NCI-H2107 (cell line): ENCODE results near the gene ZSCAN10.
"Not testable (repeated sequence)": the region's sequence is repeated elsewhere in the genome, so short reads cannot be mapped to it uniquely, and the experiment has no call there.

Experiments used
- DNase-seq: peaks from one replicate; lab custom pipeline; 2025; lab: John Stamatoyannopoulos, UW

The ZSCAN10 gene

DNA sequence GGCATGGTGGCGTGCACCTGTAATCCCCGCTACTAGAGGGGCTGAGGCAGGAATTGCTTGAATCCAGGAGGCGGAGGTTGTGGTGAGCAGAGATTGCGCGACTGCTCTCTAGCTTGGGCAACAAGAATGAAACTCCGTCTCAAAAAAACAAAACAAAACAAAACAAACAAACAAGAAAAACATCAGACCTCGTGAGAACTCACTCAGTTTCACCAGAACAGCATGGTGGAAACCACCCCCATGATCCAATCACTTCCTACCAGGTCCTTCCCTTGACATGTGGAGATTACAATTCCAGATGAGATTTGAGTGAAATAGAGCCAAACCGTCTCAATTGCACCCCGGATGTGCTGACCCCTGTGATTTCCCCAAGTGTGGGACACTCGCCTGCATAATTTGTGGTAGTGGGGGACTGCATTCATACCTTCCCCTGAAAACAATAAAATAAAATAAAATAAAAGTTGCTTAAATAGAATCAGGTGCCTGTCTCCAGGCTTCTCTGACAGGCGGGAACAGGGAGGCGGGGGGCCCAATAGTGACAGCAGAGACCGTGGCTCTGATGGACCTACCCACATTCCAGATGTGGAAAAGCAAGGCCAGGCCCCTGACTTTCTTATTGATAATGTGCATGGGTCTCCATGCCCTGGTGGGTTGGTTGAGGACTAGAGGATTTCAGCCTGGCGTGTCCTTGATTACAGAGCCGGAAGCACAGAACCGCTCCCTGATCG, 13.1 kb downstream of the ZSCAN10 start:
- no peak for DNase-seq

GRCh38 chr16:3084969-3085670, 14.0 kb downstream of the ZSCAN10 start:
- no peak for DNase-seq

GRCh38 chr16:3084491-3084890, 14.6 kb downstream of the ZSCAN10 start:
- no peak for DNase-seq

DNA sequence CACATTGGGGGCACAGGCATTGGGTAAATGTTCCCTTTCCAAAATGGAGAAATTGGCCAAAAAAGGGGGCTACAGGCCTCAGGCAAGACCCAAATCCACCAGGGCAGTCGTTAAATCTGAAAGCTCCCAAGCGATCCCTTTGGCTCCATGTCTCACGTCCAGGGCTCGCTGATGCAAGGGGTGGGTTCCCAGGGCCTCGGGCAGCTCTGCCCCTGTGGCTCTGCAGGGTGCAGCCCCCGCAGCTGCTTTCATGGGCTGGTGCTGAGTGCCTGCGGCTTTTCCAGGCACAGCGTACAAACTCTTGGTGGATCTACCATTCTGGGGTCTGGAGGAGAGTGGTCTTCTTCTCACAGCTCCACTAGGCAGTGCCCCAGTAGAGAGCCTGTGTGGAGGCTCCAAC, 15.7 kb downstream of the ZSCAN10 start:
- DNase-seq = not testable (repeated sequence)

DNA sequence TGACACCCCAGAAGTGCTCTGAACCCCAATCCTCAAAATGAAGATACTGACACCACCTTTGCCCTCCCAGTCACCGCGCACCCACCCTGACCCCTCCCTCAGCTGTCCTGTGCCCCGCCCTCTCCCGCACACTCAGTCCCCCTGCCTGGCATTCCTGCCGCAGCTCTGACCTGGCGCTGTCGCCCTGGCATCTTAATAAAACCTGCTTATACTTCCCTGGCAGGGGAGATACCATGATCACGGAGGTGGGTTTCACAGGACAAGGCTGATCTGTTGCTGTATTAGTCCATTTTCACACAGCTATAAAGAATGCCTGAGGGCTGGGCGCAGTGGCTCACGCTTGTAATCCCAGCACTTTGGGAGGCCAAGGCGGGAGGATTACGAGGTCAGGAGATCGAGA, 17.1 kb downstream of the ZSCAN10 start:
- DNase-seq = not testable (repeated sequence)

DNA sequence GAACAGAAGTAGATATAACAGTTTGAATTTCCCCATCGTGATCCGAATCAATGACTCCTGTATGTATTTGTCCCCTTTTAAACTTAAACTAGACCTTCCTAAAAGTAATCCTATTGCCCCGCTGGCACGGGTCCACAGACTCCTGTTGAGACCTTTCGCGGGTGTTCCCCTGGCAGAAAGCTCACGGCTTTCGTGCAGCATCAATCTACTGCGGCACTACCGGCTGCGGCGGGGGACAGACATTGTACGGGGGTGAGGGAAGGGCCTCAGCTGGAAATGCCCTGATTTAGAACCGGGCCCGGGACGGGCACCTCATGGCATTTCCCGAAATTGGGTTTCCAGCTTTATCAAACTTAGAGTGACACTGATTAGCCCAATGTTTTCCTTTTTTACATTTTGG, 19.1 kb downstream of the ZSCAN10 start:
- DNase-seq = no peak

DNA sequence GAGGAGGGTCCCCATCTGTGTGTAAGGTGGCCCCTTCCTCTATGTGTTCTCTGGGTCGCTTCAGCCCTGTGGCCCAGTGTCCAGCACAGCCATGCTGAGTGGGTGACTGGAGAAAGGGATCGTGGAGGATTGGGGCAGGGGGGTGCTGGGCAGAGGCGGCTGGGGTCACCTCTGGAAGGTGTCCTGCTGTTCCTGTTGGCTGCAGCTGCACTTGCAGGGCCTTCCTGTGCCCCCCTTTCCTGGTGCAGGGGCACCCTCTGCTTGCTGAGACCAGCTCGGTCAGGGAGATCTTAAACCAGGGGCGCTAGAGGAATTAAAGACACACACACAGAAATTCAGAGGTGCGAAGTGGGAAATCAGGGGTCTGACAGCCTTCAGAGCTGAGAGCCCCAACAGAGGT, 22.5 kb downstream of the ZSCAN10 start:
- DNase-seq = no peak

GRCh38 chr16:3075946-3076345, 23.1 kb downstream of the ZSCAN10 start:
- DNase-seq = not testable (repeated sequence)

GRCh38 chr16:3075523-3075915, 23.6 kb downstream of the ZSCAN10 start:
- no peak for DNase-seq

DNA sequence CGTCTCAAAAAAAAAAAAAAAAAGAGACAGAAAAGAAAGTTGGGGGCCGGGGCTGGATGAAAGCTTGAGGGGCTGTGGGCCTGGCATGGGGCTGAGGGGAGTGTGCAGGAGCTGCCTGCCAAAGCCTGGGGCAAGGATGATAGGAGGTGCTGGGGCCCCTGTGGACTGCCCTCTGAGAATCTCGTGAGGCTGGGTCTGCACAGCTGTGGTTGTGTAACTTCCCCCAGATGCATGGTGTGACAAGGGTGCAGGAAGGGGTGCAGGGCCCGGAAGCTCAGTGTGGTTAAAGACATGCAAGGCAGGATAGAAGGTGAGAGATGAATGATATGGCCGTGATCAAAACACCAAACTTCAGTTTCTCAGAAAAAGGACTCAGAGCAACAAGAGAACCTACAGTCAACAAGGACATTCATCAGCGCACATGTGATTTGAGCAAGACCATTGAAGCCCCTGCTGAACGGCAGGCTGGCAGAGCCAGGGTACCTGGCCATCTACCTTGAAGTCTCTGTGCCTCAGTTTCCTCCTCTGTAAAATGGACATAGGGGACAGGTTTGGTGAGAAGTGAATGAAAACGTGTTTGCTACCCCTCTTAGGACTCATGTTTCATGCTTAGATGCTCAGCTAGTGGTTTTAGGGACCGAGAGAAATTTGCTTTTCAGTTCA, 24.1 kb downstream of the ZSCAN10 start:
- no peak for DNase-seq

DNA sequence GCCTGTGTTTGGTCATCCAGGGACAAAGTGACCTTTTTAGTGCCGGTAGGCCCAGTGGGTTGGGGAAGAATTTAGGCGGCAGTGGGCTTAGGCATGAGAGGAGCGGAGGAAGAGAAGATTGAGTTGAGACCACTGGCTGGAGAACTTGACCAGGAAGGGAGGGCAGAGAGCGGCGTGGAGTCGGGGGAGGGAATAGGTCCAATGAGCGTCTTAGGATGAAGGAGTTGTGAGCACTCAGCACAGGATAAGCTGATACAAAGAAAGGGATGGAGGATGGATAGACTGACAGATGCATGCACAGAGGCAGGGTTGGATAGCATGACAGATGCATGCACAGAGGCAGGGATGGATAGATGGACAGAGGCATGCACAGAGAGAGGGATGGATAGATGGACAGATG, 25.6 kb downstream of the ZSCAN10 start:
- no peak for DNase-seq

DNA sequence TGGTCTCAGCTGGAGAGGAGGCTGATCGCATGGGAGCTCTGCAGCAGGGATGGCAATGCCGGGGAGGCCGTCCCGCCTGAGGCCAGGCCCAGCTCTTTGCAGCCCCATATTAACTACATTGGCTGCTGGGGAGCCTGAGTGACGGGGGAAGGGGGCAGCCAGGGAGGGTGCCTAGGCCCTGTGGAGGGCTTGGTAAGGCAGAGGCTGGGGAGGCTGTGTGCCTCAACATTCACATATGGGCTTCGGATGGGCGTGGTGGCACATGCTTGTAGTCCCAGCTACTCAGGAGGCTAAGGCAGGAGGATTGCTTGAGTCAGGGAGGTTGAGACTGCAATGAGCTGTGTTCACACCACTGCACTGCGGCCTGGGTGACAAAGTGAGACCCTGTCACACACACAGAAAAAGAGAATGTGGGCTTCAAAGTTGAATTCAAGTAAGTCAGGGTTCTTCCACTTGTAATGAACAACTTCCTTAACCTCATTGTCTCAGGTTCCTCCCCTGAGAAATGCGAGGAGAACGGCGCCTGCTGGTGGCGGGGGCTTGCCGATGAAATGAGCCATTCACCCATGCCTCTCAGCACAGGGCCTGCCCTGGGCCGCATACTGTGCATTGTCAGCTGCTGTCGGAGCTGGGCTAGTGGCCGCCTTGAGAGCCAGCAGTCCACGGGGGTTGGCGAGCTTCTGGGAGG, 26.4 kb downstream of the ZSCAN10 start:
- DNase-seq = not testable (repeated sequence)

DNA sequence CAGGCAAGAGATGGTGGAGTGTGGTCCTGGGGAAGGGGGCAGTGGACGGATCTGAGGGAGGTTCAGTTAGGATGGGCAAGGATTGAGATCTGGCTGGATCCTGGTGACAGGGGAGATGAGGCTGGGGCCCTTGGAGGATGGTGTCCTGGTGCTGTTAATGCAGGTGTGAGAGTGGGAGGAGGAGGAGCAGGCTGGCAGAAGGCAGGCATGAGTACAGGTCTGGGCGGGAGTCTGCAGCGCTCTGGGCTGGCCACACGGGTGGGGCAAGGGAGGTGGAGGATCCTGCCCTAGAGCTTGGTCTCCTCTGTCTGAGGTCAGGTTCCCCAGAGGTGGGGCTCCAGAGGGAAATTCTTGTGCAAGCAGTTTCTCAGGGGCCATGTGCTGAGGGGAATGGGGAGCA, 26.9 kb downstream of the ZSCAN10 start:
- DNase-seq = not testable (repeated sequence)

DNA sequence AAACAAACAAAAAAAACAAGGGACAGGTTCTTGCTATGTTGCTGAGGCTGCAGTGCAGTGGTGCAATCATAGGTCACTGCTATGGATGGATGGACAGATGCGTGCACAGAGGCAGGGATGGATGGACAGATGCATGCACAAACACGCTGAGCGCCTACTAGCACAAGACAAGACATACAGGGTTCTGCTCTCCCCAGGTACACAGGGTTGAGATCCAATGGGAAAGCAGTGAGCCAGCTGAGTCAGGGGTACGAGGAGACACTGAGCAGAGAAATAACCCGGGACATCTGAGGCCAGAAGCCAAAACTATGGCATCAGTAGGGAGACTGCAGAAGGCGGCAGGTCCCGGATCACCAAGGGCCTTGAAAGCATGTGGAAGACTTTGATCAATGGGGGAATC, 27.4 kb downstream of the ZSCAN10 start:
- DNase-seq = no peak

DNA sequence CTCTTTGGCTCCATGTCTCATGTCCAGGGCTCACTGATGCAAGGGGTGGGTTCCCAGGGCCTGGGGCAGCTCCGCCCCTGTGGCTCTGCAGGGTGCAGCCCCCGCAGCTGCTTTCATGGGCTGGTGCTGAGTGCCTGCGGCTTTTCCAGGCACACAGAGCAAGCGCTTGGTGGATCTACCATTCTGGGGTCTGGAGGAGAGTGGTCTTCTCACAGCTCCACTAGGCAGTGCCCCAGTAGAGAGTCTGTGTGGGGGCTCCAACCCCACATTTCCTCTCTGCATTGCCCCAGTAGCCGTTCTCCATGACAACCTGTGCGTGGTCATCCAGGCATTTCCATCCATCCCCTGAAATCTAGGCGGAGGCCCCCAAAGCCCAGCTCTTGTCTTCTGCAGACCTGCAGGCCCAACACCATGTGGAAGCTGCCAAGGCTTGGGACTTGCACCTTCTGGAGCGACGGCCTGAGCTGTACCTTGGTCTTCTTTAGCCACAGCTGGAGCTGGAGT, 28.4 kb downstream of the ZSCAN10 start:
- no peak for DNase-seq

DNA sequence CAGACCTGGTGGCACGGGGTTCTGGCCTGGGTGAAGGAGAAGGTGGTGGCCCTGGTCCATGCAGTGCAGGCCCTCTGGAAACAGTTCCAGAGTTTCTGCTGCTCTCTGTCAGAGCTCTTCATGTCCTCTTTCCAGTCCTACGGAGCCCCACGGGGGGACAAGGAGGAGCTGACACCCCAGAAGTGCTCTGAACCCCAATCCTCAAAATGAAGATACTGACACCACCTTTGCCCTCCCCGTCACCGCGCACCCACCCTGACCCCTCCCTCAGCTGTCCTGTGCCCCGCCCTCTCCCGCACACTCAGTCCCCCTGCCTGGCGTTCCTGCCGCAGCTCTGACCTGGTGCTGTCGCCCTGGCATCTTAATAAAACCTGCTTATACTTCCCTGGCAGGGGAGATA, 29.9 kb downstream of the ZSCAN10 start:
- DNase-seq = not testable (repeated sequence)

DNA sequence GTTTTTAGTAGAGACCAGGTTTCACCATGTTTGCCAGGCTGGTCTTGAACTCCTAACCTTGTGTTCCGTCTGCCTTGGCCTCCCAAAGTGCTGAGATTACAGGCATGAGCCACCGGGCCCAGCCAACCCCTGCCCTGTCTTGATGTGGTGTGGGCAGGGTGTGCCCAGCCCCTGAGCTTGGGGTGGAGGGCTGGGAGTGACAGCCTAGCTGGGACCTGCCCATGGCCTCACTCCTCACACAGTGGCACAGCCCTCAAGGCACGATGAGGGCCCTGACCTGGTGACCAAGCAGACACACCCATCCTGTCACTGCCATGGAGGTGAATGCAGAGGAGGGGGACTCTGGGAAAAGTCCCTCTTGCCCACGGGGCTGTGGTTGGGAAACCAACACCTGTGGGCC, 30.6 kb downstream of the ZSCAN10 start:
- no peak for DNase-seq

DNA sequence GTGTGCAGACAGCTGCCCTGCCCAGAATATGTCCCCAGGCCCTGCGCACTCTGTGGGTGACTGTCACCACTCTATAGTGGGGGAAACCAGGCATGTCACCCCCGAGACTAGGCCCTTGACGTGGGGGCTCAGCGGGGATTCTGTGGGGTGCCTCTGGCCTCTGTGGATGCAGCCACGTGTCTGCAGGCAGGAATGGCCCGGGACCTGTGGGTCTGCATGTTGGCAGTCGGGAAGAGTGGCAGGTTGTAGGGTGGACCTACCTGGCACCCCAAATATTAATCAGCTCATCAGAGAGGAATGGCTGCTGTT, 32.7 kb downstream of the ZSCAN10 start:
- no peak for DNase-seq

DNA sequence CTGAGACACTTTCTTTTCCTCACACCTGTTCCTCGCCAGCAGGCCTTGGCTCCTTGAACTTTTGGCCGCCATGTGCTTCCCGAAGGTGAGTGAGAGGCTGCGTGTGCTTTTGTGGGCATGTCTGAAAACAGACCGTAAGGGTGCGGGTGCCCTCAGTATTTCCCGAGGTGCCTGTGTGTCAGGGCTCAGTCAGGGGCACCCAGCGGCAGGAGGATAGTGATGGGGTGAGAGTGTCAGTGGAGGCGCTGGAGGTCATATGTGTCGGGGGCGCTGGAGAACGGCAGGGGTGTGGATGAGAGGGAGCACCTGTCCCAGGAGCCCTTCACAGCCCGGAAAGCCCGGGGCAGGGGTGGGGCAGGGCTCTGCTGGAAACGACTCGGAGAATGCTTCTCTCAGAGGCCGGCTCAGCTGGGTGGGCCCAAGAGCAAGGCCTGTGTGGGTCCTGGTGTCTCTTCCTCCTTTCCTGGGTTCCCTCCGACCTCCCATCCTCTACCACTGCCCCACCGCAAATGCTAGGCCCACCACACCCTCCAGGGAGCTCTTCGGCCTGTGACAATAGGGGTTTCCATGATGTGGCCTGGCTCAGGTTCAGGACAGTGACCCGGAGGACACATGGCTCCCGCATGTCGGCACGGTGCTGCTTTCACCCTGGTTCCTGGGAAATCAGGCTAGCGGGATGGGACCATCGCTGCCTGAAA, 33.2 kb downstream of the ZSCAN10 start:
- no peak for DNase-seq

DNA sequence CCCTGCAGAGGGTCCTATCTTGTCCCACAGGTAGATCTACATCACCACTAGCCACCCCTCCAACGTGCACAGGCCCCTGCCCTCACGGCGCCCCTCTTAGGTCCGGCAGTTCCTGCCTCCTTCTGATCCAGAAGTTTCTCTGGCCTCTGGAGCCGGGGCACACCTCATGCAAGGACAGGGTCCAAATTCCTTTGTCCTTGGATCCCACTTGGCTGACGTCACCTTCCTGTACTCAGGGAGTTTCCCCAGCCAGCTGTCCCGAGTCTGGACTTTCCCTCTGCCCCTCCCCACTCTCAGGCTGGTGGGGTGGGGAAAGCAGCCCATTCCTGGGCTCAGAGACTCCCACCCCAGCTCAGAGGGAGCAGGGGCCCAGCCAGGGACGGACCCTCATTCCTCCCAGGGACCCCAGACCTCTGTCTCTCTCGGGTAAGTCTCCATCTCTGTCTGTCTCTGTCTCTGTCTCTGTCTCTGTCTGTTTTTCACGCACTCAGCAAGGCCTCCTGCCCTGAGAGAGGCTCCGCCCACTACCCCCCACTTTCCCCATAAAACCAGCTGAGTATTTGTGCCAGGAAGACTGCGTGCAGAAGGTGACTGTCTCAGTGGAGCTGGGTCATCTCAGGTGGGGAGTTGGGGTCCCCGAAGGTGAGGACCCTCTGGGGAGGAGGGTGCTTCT, 33.9 kb downstream of the ZSCAN10 start, which contains the start of gene IL32:
Gene IL32, plus strand, starts transcription at position 572 of the 673 bp plus-strand sequence. CDS start 172 bp downstream, outside the sequence.
- DNase-seq = no peak
